NCI-H2029 treated with DMSO at 0.1 percent for 48 hours (cell line): Measurements from ENCODE around the gene SIDT2.
"Not testable (repeated sequence)": the region's sequence is repeated elsewhere in the genome, so short reads cannot be mapped to it uniquely, and the experiment has no call there.

Experiments
- DNase-seq: peaks from one replicate; lab custom pipeline; 2025; lab: John Stamatoyannopoulos, UW

SIDT2 gene

DNA sequence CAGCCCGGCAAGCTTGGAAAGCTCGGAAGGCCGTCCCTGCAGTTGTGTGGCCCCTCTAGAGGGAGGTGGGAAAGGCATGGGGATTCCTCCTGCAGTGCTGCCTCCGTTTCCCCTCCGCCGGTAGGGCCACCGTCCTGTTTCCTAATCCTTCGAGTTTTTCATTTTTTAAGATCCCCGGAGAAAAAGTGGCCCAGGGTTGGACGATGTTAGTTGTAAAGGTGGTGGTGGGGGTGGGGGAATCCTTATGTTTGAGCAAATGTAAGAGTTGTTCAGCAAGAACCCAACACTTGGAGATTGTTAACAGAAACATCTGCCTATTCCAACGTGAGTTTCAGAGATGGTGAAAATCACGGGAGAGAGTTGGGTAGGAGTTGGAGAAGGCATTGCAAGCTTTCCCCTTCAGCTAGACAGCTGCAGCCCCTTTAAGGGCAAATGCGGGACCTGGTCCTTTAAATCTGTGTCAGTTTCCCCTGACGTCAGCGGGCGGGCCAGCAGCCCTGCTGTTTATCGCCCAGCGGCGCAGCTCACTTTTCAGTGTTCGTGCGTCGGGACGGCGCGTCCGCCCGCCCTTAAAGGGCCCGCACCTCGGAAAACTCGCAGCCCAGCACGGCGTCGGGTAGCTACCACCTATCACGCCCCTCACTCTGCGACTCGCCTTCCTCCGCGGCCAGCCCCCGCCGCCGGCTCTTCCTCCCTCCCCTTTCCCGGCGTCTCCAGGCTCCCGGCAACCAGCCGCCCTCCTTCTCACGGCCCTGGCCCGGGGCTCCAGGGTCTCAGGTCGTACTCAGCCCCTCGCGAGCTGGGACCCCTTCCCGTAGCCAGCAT is at the start of gene SIDT2:
TSS of gene SIDT2 (plus strand) at position 534 of the 825 bp plus-strand sequence. CDS start 521 bp downstream, outside the sequence.
- DNase-seq = peak; percentile 55

DNA sequence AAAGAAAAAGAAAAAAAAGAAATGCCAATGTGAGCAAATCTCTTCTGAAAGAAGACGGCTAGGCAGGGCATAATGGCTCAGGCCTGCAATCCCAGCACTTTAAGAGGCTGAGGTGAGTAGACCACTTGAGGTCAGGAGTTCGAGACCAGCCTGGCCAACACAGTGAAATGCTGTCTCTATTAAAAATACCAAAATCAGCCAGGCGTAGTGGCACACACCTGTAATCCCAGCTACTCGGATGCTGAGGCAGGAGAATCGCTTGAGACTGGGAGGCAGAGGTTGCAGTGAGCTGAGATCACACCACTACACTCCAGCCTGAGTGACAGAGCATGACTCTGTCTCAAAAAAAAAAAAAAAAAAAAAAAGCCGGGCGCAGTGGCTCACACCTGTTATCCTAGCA is 48.1 kb upstream of the SIDT2 start:
- DNase-seq = not testable (repeated sequence)

DNA sequence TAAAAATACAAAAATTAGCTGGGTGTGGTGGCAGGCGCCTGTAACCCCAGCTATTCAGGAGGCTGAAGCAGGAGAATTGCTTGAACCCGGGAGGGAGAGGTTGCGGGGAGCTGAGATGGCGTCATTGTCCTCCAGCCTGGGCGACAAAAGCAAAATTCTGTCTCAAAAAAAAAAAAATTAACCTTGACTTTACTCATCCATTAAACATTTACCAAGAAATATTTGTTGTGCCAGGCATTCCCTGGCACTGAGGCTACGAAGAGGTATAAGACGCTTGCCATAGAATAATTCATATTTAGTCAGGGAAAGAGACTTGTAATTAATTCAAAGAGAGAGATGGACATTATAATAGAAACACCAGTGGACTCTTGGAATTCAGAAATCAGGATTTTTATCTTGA is 47.7 kb upstream of the SIDT2 start:
- DNase-seq = no peak

DNA sequence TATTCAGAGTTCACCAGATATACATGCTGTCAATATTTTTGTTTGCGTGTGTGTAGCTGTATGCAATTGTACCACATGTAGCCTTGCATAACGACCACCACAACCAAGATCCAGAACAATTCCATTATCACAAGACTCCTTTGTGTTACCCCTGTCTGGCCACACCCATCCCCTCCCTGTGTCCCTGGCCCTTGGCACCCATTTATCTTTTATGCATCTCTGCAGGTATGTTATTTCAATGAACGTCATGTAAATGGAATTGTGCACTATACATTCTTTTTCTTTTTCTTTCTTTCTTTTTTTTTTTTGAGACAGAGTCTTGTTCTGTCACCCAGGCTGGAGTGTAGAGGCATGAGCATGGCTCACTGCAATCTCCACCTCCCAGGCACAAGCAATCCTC is 44.1 kb upstream of the SIDT2 start:
- DNase-seq = no peak

DNA sequence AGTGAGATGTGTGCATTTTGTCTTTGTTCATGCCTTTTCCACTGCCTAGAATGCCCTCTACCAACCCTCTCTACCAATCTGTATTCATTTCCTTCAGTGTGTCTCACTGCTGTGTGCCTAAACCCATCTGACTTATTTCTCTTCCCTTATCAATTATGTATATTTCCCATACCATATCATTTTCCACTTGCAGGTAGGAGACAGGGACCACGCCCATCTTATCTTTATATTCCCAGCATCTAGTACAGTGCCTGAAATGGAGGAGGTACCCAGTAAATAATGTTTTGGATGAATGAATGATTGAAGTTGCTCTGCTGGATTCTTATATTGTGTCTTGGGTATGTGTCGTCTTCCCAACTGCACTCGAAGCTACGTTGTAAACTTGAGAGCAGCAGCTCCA is 43.6 kb upstream of the SIDT2 start:
- DNase-seq = not testable (repeated sequence)

DNA sequence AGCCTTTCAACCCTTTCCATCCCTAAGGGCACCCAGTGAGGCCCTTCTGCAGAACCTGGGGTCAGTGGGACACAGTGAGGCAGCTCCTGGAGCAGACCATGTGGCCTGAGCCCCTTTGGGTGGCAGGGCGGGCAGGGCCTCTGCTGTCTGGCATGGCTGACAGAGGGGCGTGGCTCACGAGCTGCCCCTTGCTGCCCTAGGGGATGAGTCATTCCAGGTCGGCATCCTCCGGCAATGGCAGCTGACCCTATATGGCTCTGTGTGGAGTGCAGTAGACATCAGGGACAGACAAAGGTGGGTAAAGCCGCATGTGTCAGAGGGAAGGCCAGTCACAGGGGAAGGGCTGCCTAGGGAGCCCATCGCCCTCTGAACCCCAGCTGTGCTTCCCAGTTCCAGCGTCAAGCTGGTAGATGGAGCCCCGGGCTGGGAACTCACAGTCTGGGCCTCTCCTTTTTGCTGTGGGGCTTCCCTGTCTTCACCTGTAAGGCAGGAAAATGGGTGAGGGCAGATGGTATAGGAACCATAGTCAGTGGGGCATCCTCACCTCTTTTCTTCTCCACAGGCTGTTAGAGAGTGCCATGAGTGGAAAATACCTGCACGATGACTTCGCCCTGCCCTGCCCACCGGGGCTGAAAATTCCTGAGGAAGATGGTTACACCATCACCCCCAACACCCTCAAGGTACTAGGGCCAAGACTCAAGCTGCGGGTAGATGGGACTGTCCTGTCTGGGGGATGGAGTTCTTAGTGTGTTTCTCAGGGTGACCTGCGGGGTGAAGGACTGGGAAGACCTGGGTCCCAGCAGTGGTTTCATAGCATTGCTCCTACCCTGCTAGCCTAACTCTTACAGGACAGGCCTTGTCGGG is 41.1 kb upstream of the SIDT2 start:
- not testable (repeated sequence) for DNase-seq

DNA sequence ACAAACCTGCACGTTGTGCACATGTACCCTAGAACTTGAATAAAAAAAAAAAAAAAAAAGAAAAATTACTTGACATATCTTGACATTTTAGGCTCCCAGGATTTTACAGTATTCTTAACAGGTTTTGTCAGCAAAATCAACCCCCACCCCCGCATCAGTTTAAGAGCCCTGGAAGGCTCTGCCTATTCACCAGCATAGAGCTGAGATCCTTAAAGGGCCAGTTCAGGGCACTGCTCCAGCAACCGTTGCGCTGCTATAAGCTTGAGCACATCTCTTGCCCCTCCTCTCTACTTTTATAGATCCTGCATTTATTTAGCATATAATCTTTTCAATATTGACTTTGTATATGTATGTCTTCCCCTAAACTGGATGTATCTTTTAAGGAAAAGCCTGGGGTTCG is 35.2 kb upstream of the SIDT2 start:
- peak; percentile 81 for DNase-seq

DNA sequence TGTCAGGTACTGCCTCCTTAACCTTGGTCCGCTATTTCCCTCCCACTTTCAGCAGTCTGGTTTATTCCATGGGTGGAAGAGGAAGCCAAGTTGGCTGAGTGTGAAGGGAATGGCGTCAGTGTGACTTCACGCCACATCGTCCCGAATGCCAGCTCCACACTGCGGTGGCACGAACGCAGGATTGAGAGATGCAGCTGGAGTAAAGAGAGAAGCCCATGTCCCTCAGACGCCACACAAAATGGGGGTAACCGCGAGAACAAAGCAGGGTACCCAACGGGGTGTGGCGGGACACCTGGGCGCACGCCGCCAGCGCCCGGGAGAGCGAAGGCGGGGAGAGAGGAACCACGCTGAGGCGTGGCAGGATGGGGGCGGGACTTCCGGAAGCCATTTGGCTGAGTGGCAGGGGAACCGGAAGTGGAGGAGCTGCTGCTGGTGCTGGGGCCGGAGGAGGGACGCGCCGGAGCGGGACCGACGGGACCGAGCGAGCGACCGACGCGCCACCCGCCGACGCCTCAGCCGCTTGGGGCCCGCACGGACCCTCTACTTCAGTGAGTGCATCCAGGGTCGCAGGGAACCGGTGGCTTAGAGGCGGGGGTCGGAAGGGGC is 34.6 kb upstream of the SIDT2 start, which contains the start of gene PAFAH1B2:
TSS of gene PAFAH1B2 (plus strand) at position 417 of the 606 bp plus-strand sequence. CDS start 8,161 bp downstream, outside the sequence.
- peak; percentile 81 for DNase-seq

DNA sequence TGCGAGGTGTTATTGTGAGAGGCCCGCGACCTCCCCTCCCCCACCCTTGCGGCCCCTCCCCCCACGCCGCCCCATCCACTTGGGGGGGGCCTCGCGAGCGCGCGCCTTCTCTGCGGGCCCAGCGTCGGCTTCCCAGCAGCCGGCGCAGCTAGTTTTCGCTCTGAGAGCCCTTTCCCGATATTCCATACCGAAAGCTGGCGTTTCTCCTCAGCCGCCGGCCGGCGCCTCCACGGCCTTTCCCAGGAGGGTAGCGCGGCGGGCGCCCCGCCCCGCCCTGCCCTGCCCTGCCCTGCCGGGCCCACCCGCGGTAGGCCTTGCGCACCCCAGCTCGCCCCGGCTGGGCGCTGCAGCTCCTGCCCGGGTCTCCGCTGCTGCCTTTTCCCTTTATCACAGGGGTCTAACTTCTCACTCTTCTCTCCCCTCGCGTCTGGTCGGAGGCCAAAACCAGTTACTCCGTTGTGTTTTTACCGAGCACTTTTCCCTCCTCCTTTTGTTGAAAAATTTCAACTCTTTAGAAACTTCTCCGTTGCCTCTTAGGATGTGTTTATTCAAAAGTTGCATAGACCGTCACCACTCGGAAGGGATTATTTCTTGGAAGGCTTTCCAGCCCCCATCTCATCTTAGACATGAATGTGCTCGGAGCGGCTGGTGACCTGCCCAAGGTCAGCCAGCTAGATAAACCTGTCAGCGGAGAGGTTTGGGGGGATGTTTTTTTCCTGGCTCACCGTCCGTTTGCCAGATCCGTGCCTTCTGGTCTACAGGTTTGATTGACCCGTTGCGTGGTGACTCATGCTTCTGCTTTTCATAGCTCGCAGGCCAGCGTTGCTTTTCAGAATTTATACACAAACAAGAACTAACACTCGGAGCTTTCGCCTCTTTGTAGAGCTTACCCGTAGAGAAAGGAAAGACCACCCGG is 33.8 kb upstream of the SIDT2 start:
- no peak for DNase-seq

DNA sequence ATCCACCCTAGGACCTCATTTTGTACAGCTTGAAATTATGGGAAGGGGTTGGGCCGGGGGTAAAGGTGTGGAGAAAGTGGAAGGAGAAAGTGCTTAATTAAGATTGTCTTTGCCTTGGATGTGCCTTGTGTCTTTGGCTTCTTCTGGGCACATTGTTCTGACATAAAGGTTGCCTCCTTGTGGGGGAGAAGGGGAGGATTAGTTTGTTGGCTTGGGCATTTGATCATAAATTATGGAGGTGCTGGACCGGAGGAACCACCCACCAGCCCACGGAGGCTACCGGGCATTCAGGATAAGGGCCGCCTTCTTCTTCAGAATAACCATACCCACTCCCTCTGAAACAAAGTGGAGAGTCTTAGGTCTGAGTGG is 33.2 kb upstream of the SIDT2 start:
- no peak for DNase-seq

DNA sequence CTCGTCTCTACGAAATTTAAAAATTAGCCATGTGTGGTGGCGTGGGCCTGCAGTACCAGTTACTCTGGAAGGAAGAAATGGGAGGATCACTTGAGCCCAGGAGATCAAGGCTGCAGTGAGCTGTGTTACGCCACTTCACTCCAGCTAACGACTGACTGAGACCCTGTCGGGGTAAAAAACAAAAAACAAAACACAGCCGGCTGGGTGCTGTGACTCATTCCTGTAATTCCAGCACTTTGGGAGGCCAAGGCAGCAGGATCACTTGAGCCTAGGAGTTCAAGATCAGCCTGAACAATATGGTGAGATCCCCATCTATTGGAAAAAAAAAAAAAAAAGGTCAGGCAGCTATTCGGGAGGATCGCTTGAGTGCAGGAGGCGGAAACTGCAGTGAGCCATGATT is 32.0 kb upstream of the SIDT2 start:
- no peak for DNase-seq

DNA sequence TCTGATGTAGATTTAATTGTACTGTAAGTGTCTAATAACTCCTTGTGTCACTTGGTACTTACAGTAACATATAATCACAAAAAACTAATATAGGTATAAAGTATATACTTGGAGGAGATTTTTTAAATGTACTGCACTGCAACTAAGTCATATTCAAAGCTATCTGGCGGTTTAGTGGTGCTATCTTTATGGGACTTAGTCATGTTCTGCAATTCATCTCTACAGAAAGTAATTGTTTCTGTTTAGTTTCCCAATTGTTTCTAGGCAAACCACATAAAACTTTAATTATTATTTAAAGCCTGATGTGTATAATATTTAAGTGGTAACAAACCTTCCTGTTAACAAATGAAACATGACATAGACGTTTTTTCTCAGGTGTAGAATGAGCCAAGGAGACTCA is 26.5 kb upstream of the SIDT2 start:
- DNase-seq = no peak

DNA sequence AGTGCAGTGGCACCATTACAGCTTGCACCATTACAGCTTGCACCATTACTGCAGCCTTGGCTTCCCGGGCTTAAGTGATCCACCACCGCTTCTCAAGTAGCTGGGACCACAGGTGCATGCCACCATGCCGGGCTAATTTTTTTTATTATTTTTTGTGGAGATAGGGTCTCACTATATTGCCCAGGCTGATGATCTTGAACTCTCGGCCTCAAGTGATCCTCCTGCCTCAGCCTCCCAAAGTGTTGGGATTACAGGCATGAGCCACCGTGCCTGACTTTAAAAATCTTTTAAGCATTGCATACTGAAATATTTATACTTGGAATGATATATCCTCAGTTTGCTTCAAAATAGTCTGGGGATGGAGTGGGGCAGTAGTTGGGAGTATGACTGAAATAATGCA is 24.1 kb upstream of the SIDT2 start:
- DNase-seq = no peak

DNA sequence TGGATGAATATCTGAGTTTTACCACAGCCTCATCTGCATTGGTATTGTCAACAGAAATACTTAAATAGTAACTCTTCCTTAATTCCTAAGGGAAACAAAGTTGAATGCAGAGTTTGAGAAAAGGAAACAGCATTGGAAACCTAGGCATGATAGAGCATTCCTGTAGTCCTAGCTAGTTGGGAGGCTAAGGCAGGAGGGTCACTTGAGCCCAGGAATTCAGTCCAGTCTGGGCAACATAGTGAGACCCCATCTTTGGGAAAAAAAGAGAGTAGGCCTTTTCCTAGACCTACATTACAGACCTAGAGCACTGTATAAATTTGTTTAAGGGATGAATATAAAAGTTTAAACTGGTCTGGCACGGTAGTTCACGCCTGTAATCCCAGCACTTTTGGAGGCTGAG is 21.0 kb upstream of the SIDT2 start:
- DNase-seq = no peak

DNA sequence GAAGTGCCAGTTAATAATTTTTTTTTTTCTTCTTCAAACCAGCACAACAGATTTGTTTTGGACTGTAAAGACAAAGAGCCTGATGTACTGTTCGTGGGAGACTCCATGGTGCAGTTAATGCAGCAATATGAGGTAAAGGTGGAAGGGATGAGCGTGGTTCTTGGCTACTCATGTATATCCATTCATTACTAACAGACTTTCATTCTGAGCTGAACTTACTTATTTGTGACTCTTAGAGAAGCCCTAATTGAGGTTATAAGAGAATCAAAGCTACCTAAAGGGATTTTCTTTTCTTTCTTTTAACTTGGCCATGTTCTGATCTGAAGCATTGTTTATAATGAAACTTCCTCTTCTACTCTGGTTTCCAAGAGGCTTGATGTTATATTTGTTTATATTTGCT is 18.7 kb upstream of the SIDT2 start:
- DNase-seq = no peak

DNA sequence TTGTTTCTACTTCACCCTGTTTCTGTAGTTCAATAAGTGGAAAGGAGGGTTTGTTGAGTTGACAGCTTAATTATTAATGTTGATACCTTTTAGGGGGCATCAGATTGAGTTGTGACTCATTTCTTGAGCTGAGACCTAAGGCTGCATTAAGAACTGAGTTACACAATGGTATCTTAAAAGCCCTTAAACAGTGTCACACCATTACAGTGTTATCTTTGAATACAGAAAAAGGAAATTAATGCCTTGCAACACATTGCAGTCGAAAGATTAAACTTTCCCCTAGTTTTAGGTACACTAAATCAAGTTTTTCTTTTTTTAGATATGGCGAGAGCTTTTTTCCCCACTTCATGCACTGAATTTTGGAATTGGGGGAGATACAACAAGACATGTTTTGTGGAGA is 17.7 kb upstream of the SIDT2 start:
- no peak for DNase-seq

DNA sequence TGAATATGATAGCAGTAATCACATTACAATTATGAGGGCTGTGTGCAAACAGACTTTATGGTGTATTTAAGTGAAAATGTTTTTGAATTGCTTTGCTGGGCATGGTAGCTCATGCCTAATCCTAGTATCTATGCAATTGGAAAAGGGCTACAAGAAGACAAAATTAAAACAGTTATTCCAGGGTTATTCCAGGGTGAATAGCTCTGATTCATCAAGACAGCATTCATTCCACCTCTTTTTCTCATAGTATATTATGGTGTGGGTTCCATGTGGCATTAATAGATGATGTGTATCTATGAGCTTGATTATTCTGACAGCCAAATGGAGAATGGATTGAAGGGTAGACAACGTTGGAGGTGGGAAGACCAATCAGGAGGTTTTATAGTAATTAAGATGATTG is 12.1 kb upstream of the SIDT2 start:
- no peak for DNase-seq

DNA sequence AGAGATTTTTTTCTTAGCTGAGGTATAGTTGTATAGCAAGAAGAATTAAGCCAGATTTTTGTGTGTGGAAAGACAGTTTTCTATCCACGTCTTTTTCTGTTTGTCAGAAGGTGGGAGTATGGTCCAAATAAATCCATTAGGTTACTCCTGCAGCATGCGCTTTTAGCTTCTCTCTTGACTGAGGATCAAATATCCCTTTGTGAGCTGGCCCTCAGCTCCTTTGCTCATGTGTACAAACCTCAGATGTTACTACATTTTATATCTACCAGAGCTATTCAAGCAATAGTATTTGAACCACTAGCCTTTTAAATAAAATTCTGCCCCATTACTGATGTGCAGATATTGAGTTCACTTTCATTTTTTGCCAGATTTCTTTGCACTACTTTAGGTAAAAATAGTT is 8.8 kb upstream of the SIDT2 start:
- DNase-seq = no peak

DNA sequence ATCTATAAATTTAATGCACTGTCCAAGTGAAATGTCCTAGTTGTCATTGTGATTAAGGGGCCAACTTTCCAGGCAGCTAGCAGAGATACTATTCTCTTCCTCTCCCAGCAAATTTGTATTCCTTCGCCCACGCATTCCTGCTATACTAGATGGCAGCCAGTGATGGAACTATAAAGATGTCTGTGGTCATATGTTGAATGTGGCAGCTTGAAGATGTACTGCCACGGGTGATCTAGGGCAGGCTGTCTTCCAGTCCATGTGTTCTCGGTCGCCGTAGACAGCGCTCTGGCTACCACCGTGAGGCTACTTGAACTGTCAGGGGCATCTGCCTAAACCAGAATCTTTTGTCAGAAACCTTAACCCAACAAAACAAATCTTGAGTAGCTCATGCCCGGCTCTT is 8.3 kb upstream of the SIDT2 start:
- DNase-seq = no peak

DNA sequence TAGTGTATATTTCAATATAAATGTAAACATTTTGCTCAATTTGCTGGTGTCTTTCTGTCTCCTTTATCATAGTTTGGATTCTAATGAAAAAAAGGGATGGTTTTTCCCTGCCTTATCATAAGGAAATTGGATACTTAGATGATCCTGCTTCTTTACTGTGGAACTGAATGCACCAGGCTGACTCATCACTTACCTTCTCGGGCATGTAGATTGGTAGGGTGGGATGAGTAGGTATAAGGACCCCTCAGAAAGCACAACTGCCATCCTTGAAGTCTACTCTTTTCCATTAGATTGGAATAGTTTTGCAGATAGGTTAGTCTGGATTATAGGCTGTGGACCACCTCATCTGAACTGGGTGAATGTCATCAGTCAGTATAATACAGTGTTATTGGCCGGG is 7.5 kb upstream of the SIDT2 start:
- no peak for DNase-seq

DNA sequence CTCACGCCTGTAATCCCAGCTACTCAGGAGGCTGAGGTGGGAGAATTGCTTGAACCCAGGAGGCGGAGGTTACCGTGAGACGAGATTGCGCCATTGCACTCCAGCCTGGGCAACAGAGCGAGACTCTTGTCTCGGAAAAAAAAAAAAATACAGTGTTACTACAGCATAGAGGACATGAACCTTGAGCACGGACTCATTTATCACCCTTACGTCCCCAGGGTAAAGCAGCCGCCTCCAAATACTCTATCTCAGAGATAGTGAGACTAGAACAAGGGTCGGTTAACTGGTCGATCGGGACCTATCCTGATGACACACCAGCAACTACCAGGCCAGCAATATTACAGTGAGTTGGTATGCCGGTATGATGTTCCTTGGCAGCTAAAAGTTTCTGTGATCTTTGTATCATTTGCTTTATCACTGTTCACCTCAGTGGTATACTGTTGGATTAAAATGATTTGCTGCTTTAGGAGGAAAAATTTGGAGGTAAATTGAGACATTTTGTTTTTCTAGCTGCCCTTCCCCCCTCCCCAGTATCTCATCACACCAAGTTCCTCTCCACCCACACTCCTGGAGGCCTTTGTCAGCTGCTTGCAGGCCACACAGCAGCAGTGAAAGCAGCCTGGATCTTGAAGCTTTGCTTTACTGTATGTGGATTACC is 7.0 kb upstream of the SIDT2 start:
- DNase-seq = no peak
